MM.1S (cell line): ENCODE results near the gene HSPG2.
A peak's percentile ranks its signal among the peaks of the same experiment; 100 is the strongest.

Experiments used
- DNase-seq: peaks from one replicate; pipeline ENCODE4 v3.0.0-alpha.2; 2015
- H2AFZ ChIP-seq: fragments of 300-600 bp; sonication (generic); 2 replicates; pipeline ENCODE4 v1.6.0; 2016; ENCODE audit warnings: antibody characterized with exemption, low read length
- H3F3A ChIP-seq: fragments of 300-600 bp; sonication (generic); 2 replicates; pipeline ENCODE4 v1.6.1; 2016; ENCODE audit warnings: mild to moderate bottlenecking, antibody characterized with exemption, low read length, moderate library complexity, mixed read lengths; ENCODE audit not compliant: insufficient read depth
- H3K27ac ChIP-seq: fragments of 300-600 bp; sonication (generic); 2 replicates; pipeline ENCODE4 v1.5.1; 2016; ENCODE audit warnings: mild to moderate bottlenecking, low read length
- H3K27me3 ChIP-seq: fragments of 300-600 bp; sonication (generic); replicated peaks from 2 replicates; pipeline ENCODE4 v1.6.0; 2016; ENCODE audit warnings: low read length; ENCODE audit not compliant: insufficient read depth
- H3K36me3 ChIP-seq: fragments of 300-600 bp; sonication (generic); replicated peaks from 2 replicates; pipeline ENCODE4 v1.6.1; 2016; ENCODE audit warnings: mild to moderate bottlenecking, low read length, mixed read lengths; ENCODE audit not compliant: insufficient read depth
- H3K4me1 ChIP-seq: fragments of 300-600 bp; sonication (generic); 2 replicates; pipeline ENCODE4 v1.6.1; 2016; ENCODE audit warnings: low read length, mixed read lengths
- H3K4me2 ChIP-seq: fragments of 300-600 bp; sonication (generic); 2 replicates; pipeline ENCODE4 v1.6.0; 2016; ENCODE audit warnings: low read depth, low read length
- H3K4me3 ChIP-seq: fragments of 300-600 bp; sonication (generic); 2 replicates; pipeline ENCODE4 v1.5.1; 2016; ENCODE audit warnings: low read length, mixed read lengths
- H3K79me2 ChIP-seq: fragments of 300-600 bp; sonication (generic); 2 replicates; pipeline ENCODE4 v1.6.1; 2016; ENCODE audit warnings: mixed run types, low read length, mixed read lengths
- H3K9ac ChIP-seq: fragments of 300-600 bp; sonication (generic); 2 replicates; pipeline ENCODE4 v1.6.1; 2016; ENCODE audit warnings: low read length, mixed read lengths
- H3K9me2 ChIP-seq: fragments of 300-600 bp; sonication (generic); replicated peaks from 2 replicates; pipeline ENCODE4 v1.6.1; 2016; ENCODE audit warnings: mild to moderate bottlenecking, low read length, mixed read lengths; ENCODE audit not compliant: insufficient read depth
- H3K9me3 ChIP-seq: fragments of 300-600 bp; sonication (generic); replicated peaks from 2 replicates; pipeline ENCODE4 v1.6.1; 2016; ENCODE audit warnings: mild to moderate bottlenecking, low read length, mixed read lengths; ENCODE audit not compliant: insufficient read depth
- H4K20me1 ChIP-seq: fragments of 300-600 bp; sonication (generic); 2 replicates; pipeline ENCODE4 v1.6.1; 2016; ENCODE audit warnings: mild to moderate bottlenecking, low read length, moderate library complexity, mixed read lengths; ENCODE audit not compliant: insufficient read depth
- EZH2 ChIP-seq: fragments of 300-600 bp; sonication (generic); optimal IDR thresholded peaks from 2 replicates; pipeline ENCODE3; 2017; ENCODE audit warnings: low read depth, mild to moderate bottlenecking, antibody characterized with exemption, low read length, mixed read lengths
- EZH2phosphoT487 ChIP-seq: fragments of 300-600 bp; sonication (generic); IDR thresholded peaks from 2 replicates; pipeline ENCODE4 v1.6.1; 2018; ENCODE audit warnings: antibody characterized with exemption, low read length
- TF ChIP-seq, protein P1 (sequence below): fragments of 300-600 bp; sonication (generic); IDR thresholded peaks from 2 replicates; pipeline ENCODE4 v1.5.1; 2016; ENCODE audit warnings: antibody characterized with exemption, low read length, mixed read lengths

HSPG2 gene

DNA sequence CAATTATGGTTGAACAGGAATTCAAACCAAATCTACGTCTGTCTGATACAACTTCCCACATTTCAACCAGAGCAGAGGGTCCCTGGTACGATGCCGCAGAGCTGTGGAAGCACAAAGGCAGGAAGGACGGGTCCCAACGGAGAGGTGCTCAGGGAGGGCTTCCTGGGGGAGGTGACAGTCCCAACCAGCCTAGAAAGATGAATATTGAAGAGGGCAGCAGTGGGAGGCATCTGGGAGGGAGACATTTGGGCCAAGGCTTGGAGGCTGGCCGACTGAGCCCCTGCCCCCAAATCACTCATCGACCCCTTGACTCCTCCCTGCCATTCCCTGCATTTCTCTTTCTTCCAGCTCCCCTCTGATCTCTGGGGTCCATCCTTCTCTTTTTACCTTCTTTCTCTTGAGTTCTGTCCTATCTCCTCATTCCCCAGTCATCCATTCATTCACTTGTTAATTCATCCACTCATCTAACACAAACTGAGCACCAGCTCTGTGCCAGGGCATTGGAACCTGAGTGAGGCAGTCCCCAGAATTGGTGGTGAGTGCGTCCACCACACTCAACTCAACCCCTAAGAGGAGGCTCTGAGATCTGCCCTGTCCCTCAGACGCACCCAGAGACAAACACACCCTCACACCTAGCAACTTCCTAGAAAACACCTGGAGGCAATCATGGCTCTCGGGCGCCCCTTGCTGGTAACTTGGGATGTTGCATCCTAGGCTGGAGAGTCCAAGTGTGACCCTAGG is 26.5 kb upstream of the HSPG2 start:
- Histone ChIP-seq H3K36me3 (no peaks in the 10 kb centered on the region), H3F3A (no peaks in the 10 kb centered on the region), H3K4me3 (no peak overlapping the region), H3K9ac (no peak overlapping the region), H3K4me1 (no peaks in the 10 kb centered on the region), H3K79me2 (no peaks in the 10 kb centered on the region), H2AFZ (no peak overlapping the region), H4K20me1 (no peaks in the 10 kb centered on the region), H3K9me3 (no peaks in the 10 kb centered on the region), H3K27ac (no peak overlapping the region), H3K4me2 (no peak overlapping the region), H3K27me3 (no peaks in the 10 kb centered on the region), H3K9me2 (no peaks in the 10 kb centered on the region)
- TF ChIP-seq, protein P1, sequence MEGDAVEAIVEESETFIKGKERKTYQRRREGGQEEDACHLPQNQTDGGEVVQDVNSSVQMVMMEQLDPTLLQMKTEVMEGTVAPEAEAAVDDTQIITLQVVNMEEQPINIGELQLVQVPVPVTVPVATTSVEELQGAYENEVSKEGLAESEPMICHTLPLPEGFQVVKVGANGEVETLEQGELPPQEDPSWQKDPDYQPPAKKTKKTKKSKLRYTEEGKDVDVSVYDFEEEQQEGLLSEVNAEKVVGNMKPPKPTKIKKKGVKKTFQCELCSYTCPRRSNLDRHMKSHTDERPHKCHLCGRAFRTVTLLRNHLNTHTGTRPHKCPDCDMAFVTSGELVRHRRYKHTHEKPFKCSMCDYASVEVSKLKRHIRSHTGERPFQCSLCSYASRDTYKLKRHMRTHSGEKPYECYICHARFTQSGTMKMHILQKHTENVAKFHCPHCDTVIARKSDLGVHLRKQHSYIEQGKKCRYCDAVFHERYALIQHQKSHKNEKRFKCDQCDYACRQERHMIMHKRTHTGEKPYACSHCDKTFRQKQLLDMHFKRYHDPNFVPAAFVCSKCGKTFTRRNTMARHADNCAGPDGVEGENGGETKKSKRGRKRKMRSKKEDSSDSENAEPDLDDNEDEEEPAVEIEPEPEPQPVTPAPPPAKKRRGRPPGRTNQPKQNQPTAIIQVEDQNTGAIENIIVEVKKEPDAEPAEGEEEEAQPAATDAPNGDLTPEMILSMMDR, result peak; percentile 88
- no peak for TF ChIP-seq EZH2phosphoT487
- peak; percentile 75 for DNase-seq

DNA sequence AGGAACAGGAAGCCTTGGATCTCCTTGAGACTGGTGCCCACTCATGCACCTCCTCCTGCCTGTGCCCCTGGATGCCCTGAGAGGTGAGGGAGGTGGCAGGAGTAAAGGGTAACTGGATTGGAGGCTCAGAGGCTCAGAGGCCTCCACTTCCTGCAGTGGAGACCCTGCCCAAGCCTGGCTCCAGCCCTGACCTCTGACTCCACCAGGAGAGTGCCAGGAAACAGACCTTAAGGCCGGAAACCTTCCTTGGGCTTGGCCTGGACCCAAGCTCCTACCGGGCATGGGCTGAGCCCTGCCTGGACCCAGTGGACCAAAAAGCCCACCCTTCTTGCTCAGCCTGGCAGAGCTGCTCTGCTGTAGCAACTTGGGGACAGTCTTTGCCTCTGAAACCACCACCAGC is 24.7 kb upstream of the HSPG2 start:
- Histone ChIP-seq H3K4me3 (no peak overlapping the region), H3K4me2 (no peak overlapping the region)

DNA sequence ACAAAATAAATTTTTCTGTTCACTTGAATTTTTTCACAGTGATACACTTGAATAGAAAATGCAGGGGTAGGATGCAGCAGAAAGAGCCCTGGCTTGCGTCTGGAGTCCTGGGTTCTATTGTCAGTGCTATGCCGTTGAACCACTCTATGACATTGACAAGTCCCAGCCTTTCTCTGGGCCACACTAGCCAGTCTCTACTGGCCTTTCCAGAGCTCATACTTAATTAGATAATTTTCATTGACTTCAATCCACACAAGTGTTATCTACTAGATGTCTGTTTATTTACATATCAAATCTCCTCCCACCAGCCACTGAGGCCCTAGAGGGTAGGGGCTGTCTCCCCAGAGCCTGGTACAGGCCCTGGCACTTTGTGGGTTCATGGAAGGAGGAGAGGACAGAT is 24.2 kb upstream of the HSPG2 start:
- Histone ChIP-seq H3K36me3 (no peaks in the 10 kb centered on the region), H3K9me3 (no peaks in the 10 kb centered on the region), H2AFZ (no peak overlapping the region), H3K4me3 (no peak overlapping the region), H3K27me3 (0 out of 2 replicates have a peak, but pooled peaks cover 3% of the 10 kb centered on the region), H3K79me2 (no peaks in the 10 kb centered on the region), H3F3A (no peaks in the 10 kb centered on the region), H3K4me1 (no peaks in the 10 kb centered on the region), H4K20me1 (no peaks in the 10 kb centered on the region), H3K9me2 (no peaks in the 10 kb centered on the region), H3K27ac (no peak overlapping the region), H3K4me2 (no peak overlapping the region), H3K9ac (no peak overlapping the region)
- no peak for TF ChIP-seq EZH2phosphoT487
- no peak for TF ChIP-seq EZH2
- TF ChIP-seq, protein P1, result no peak
- DNase-seq, result no peak

More for the DNA sequence above, 24.7 kb upstream of the HSPG2 start:
- Histone ChIP-seq H3K9ac (no peak overlapping the region), H3F3A (no peaks in the 10 kb centered on the region), H3K9me3 (no peaks in the 10 kb centered on the region), H3K79me2 (no peaks in the 10 kb centered on the region), H3K9me2 (no peaks in the 10 kb centered on the region), H4K20me1 (no peaks in the 10 kb centered on the region), H3K27ac (no peak overlapping the region), H3K27me3 (0 out of 2 replicates have a peak, but pooled peaks cover 3% of the 10 kb centered on the region), H2AFZ (no peak overlapping the region), H3K36me3 (no peaks in the 10 kb centered on the region), H3K4me1 (no peaks in the 10 kb centered on the region)
- TF ChIP-seq EZH2 (no peak), EZH2phosphoT487 (no peak)
- TF ChIP-seq, protein P1, result no peak
- no peak for DNase-seq
